Choroid plexus epithelial cell (primary cell): ENCODE data around the gene OSTF1.

Source experiments
- DNase-seq: peaks from one replicate; pipeline ENCODE4 v3.0.0-alpha.2; 2010; ENCODE audit warnings: low read depth
- H3K4me3 ChIP-seq: 2 replicates; pipeline ENCODE4 v1.5.1; 2011; ENCODE audit warnings: low read depth, mild to moderate bottlenecking, control low read depth, low read length, moderate library complexity
- CTCF ChIP-seq: conservative IDR thresholded peaks from 2 replicates; pipeline ENCODE4 v1.5.1; 2011; ENCODE audit warnings: low read depth, mild to moderate bottlenecking, control low read depth, inconsistent platforms, low read length, moderate library complexity

Gene OSTF1

DNA sequence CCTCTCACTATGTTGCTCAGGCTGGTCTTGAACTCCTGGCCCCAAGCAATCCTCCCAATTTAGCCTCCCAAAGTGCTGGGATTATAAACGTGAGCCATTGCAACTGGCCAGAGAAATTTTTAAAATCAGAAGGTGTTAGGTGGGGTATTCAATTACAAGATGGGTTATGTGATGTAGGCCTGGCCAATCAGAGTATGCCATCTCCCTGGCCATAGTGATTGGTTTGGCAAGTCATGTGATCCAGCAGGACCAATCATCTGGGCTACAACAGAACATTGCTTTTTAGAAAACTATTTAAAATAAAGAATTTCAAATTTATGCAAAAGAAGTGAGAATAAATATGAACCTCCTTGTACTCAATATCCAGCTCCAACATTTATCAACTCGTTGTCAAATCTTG is 22.8 kb upstream of the OSTF1 start:
- H3K4me3 ChIP-seq, result no peak overlapping the region
- DNase-seq, result no peak
- no peak for TF ChIP-seq CTCF

DNA sequence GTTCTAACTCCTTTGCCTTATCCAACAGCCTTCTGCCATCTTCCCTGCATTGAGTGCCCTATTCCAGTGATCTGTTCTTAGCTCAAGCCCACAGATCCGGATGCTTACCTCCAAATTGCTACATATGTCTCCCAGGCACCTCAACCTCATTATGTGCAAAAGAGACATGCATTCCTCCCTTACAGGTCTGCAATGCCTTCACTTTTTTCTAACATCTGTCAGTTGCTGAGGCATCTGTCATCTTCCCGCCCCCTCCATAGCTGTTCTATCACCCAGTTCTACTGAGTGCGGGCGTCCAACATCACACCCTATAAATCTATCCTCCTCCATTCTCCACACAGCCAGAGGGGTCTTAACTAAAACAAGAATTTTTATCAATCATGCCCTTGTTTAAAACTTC is 20.4 kb upstream of the OSTF1 start:
- DNase-seq, result no peak

GRCh38 chr9:75069171-75069570 is 19.1 kb upstream of the OSTF1 start:
- DNase-seq, result no peak
- TF ChIP-seq CTCF, result no peak
- no peak overlapping the region for H3K4me3 ChIP-seq

More for the DNA sequence above, 20.4 kb upstream of the OSTF1 start:
- no peak for TF ChIP-seq CTCF
- H3K4me3 ChIP-seq, result no peak overlapping the region

DNA sequence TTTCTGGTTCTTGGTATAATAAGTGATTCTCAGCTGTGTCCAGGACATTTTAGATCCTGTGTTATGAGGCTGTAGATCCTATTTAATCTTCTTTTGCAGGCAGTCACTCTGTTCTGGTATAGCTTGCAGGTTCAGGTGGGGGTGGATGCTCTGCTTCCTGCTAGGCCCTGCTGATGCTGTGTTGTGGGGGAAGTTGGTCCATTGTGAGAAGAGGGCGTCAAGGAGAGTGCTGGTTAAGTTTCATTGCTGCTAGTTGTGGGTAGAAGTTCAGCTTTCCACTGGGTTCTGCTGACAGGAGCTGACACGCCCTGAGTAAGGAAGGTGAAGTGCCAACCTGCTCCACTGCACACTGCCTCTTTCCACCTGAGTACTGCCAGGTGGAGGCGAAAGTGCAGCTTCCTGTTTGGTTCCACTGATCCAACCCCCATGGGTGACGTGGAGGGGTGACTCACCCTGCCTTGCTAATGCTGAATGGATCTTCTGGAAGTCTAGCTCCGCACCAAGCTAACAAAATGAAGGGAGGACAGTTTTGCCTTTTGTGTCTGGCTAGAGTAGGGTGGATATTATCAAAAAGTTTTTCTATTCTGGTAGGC is 16.7 kb upstream of the OSTF1 start:
- TF ChIP-seq CTCF, result no peak
- no peak for DNase-seq
- no peak overlapping the region for H3K4me3 ChIP-seq

- TF ChIP-seq CTCF, result no peak
- no peak for DNase-seq
- H3K4me3 ChIP-seq, result no peak overlapping the region
Measured at GRCh38 chr9:75072895-75073294, 15.4 kb upstream of the OSTF1 start.

GRCh38 chr9:75081632-75082031 is 6.7 kb upstream of the OSTF1 start:
- no peak overlapping the region for H3K4me3 ChIP-seq
- TF ChIP-seq CTCF, result no peak
- DNase-seq, result no peak

- no peak overlapping the region for H3K4me3 ChIP-seq
- peak; percentile 36 for DNase-seq
- no peak for TF ChIP-seq CTCF
Measured at GRCh38 chr9:75083188-75083970, 4.9 kb upstream of the OSTF1 start.
